ENCODE results near the gene SELENOT.

- no peak for TF ChIP-seq CTCF (IDR thresholded peaks at IDR 0.05)
- TF ChIP-seq EZH2phosphoT487 (IDR thresholded peaks at IDR 0.05) = no peak
These were observed 17.0 kb downstream of the SELENOT start for GRCh38 chr3:150620002-150620689.
